Measurements from ENCODE around the gene ANXA7. TPM values are rescaled to one million over a fixed set of nuclear protein-coding genes. Genes with fewer than 3 reads are reported as not detected.

ANXA7 gene
- total and polyA plus RNA-seq, 10 of the 15 experiments (the other 5 are each of a cell fraction or from before 2014, with no cell fraction given): 70.6 to 184 (median 113) TPM

DNA sequence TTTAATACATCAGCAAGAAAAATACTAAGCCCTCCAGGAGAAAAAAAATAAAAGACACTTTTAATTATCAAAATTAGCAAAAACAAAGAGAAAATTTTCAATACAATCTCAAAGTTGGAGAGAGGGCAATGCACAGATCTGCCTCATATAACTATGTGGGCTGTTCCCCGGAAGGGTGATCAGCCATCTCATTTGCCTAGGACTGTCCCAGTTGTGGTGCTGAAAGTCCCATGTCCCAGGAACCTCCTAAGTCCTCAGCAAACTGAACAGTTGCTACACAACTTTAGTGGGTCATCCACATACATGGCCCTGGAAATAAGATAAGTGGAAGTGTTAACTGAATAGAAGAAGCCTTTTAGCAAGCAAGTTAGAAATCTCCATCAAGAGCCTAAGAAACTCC, 69.6 kb downstream of the ANXA7 start:
- H3K9me3 ChIP-seq (replicated peaks; ENCODE audit: control insufficient read depth, insufficient read depth, low read length): no peaks in the 10 kb centered on the region
- H3K4me1 ChIP-seq (ENCODE audit: control insufficient read depth, insufficient read depth, low read length): no peaks in the 10 kb centered on the region
- H3K9ac ChIP-seq (ENCODE audit: control insufficient read depth, insufficient read depth, low read length): no peak overlapping the region
- H3K27me3 ChIP-seq (replicated peaks in 1 of 2; ENCODE audit: control insufficient read depth in 2 of 2, insufficient read depth in 2 of 2, low read length in 1 of 2): no peaks in the 10 kb centered on the region
- WGBS (ENCODE audit: insufficient coverage, insufficient replicate concordance, low lambda C conversion rate, missing lambda C conversion rate): 0% methylated on average over 1 of the region's 1 CpG
- SMC1A ChIA-PET (ENCODE audit: uncharacterized antibody, unreplicated experiment): interaction anchor here (1.2 kb wide), 1 partner anchor 14 kb away, joined by 5 read pairs; the partner anchor contains the start of gene CFAP70
- CTCF ChIA-PET: interaction anchor here (0.6 kb wide), 1 partner anchor 10 kb away, joined by 3 read pairs; no protein-coding TSS in a partner anchor
- TF ChIP-seq NFYA (IDR thresholded peaks at IDR 0.05; ENCODE audit: borderline replicate concordance, low read depth, low read length): no peak
- TF ChIP-seq EZH2 (IDR thresholded peaks at IDR 0.05; ENCODE audit: borderline replicate concordance, control insufficient read depth, low read depth, low read length): no peak
- TF ChIP-seq, protein P1, sequence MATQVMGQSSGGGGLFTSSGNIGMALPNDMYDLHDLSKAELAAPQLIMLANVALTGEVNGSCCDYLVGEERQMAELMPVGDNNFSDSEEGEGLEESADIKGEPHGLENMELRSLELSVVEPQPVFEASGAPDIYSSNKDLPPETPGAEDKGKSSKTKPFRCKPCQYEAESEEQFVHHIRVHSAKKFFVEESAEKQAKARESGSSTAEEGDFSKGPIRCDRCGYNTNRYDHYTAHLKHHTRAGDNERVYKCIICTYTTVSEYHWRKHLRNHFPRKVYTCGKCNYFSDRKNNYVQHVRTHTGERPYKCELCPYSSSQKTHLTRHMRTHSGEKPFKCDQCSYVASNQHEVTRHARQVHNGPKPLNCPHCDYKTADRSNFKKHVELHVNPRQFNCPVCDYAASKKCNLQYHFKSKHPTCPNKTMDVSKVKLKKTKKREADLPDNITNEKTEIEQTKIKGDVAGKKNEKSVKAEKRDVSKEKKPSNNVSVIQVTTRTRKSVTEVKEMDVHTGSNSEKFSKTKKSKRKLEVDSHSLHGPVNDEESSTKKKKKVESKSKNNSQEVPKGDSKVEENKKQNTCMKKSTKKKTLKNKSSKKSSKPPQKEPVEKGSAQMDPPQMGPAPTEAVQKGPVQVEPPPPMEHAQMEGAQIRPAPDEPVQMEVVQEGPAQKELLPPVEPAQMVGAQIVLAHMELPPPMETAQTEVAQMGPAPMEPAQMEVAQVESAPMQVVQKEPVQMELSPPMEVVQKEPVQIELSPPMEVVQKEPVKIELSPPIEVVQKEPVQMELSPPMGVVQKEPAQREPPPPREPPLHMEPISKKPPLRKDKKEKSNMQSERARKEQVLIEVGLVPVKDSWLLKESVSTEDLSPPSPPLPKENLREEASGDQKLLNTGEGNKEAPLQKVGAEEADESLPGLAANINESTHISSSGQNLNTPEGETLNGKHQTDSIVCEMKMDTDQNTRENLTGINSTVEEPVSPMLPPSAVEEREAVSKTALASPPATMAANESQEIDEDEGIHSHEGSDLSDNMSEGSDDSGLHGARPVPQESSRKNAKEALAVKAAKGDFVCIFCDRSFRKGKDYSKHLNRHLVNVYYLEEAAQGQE (IDR thresholded peaks at IDR 0.05; ENCODE audit: low read depth, low read length): peak; percentile 55; the same call in 1 of the 2 replicates
- 0 out of 3 replicates have a peak, but pooled peaks have one; percentile 28 for TF ChIP-seq POU2F2 (IDR thresholded peaks at IDR 0.05; ENCODE audit: borderline replicate concordance, low read depth, low read length)
- POLR2A ChIA-PET: no interaction called here
- no peak overlapping the region for H2AFZ ChIP-seq (ENCODE audit: control insufficient read depth, low read depth, low read length)
- no TSS peak for BruUV-seq (replicated peaks)
- H3K36me3 ChIP-seq (ENCODE audit: control insufficient read depth in 2 of 2, insufficient read depth in 2 of 2, low read length in 1 of 2): no peaks in the 10 kb centered on the region
- DNase-seq (ENCODE audit: low read depth, low spot score) (no peak), FAIRE-seq (no peak), ATAC-seq (peak; percentile 52)
- H3K4me2 ChIP-seq (ENCODE audit: control insufficient read depth, insufficient read depth): no peak overlapping the region
- H3K79me2 ChIP-seq (ENCODE audit: control insufficient read depth, insufficient read depth, low read length): no peaks in the 10 kb centered on the region
- H3K27ac ChIP-seq (ENCODE audit: control insufficient read depth, insufficient read depth): no peak overlapping the region
- H4K20me1 ChIP-seq (ENCODE audit: control insufficient read depth, insufficient read depth): no peaks in the 10 kb centered on the region
- in situ Hi-C loops (cut with MboI): no loop called here
- no peak overlapping the region for H3K4me3 ChIP-seq
- RAD21 ChIA-PET (ENCODE audit: unreplicated experiment): no interaction called here
- intact Hi-C loops (cut with micrococcal nuclease; ENCODE audit: unreplicated experiment): no loop called here
